H9 (cell line): ENCODE data around the gene BTN1A1. TPM values are rescaled to one million over a fixed set of nuclear protein-coding genes. Genes with fewer than 3 reads are reported as not detected.

Source experiments
- DNase-seq: peaks from one replicate; pipeline ENCODE4 v3.0.0-alpha.2; 2017
- H2AFZ ChIP-seq: one replicate; pipeline ENCODE4 v1.6.1; 2013; ENCODE audit warnings: mild to moderate bottlenecking, low read length, control low read depth, moderate library complexity
- H2AK5ac ChIP-seq: 2 replicates; pipeline ENCODE4 v1.6.1; 2013; ENCODE audit warnings: low read length, control low read depth, mixed read lengths; ENCODE audit not compliant: insufficient read length
- H2BK120ac ChIP-seq: one replicate; pipeline ENCODE4 v1.6.1; 2013; ENCODE audit warnings: low read depth, mild to moderate bottlenecking, low read length, control low read depth, inconsistent platforms; ENCODE audit not compliant: poor library complexity, severe bottlenecking
- H2BK12ac ChIP-seq: 2 replicates; pipeline ENCODE4 v1.6.1; 2013; ENCODE audit warnings: low read length, control low read depth, mixed read lengths, low read depth; ENCODE audit not compliant: insufficient read length
- H2BK15ac ChIP-seq: 2 replicates; pipeline ENCODE4 v1.6.1; 2013; ENCODE audit warnings: low read depth, low read length, control low read depth
- H2BK20ac ChIP-seq: one replicate; pipeline ENCODE4 v1.6.1; 2013; ENCODE audit warnings: low read depth, mild to moderate bottlenecking, low read length, control low read depth, inconsistent platforms; ENCODE audit not compliant: poor library complexity, severe bottlenecking
- H2BK5ac ChIP-seq: 2 replicates; pipeline ENCODE4 v1.6.1; 2013; ENCODE audit warnings: low read length, control low read depth, mixed read lengths; ENCODE audit not compliant: insufficient read length
- H3K14ac ChIP-seq: 2 replicates; pipeline ENCODE4 v1.6.1; 2013; ENCODE audit warnings: low read length, control low read depth; ENCODE audit not compliant: insufficient read depth
- H3K18ac ChIP-seq: 2 replicates; pipeline ENCODE4 v1.6.1; 2013; ENCODE audit warnings: low read depth, mild to moderate bottlenecking, mixed read lengths, low read length, control low read depth; ENCODE audit not compliant: insufficient read length
- H3K23ac ChIP-seq: 2 replicates; pipeline ENCODE4 v1.6.1; 2013; ENCODE audit warnings: low read length, control low read depth, mixed read lengths, low read depth; ENCODE audit not compliant: insufficient read length
- H3K23me2 ChIP-seq: 2 replicates; pipeline ENCODE4 v1.6.1; 2013; ENCODE audit warnings: low read depth, mild to moderate bottlenecking, mixed read lengths, low read length, control low read depth; ENCODE audit not compliant: insufficient read length, poor library complexity, severe bottlenecking
- H3K27ac ChIP-seq: 2 replicates; pipeline ENCODE4 v1.5.1; 2013; ENCODE audit warnings: low read length, control low read depth, mixed read lengths, low read depth; ENCODE audit not compliant: insufficient read length
- H3K27me3 ChIP-seq: 2 replicates; pipeline ENCODE4 v1.6.1; 2013; ENCODE audit warnings: low read length, control low read depth, inconsistent platforms; ENCODE audit not compliant: insufficient read depth
- H3K4ac ChIP-seq: 2 replicates; pipeline ENCODE4 v1.6.1; 2013; ENCODE audit warnings: low read depth, mild to moderate bottlenecking, control low read depth, inconsistent platforms, low read length, moderate library complexity
- H3K4me1 ChIP-seq: 2 replicates; pipeline ENCODE4 v1.6.1; 2013; ENCODE audit warnings: low read length, control low read depth, inconsistent platforms; ENCODE audit not compliant: insufficient read depth
- H3K4me2 ChIP-seq: 2 replicates; pipeline ENCODE4 v1.6.1; 2013; ENCODE audit warnings: low read length, control low read depth, mixed read lengths; ENCODE audit not compliant: insufficient read length, insufficient read depth
- H3K56ac ChIP-seq: 2 replicates; pipeline ENCODE4 v1.6.1; 2013; ENCODE audit warnings: low read depth, mild to moderate bottlenecking, mixed read lengths, low read length, control low read depth; ENCODE audit not compliant: insufficient read length
- H3K79me1 ChIP-seq: 2 replicates; pipeline ENCODE4 v1.6.1; 2013; ENCODE audit warnings: low read depth, mild to moderate bottlenecking, moderate library complexity, low read length, control low read depth, inconsistent platforms; ENCODE audit not compliant: insufficient read depth, poor library complexity, severe bottlenecking
- H3K79me2 ChIP-seq: 2 replicates; pipeline ENCODE4 v1.6.1; 2013; ENCODE audit warnings: low read length, control low read depth, inconsistent platforms; ENCODE audit not compliant: insufficient read depth
- H3K9ac ChIP-seq: 2 replicates; pipeline ENCODE4 v1.6.1; 2013; ENCODE audit warnings: low read length, control low read depth, mixed read lengths; ENCODE audit not compliant: insufficient read length; ENCODE audit errors: extremely low read depth
- H3K9me3 ChIP-seq: one replicate; pipeline ENCODE4 v1.6.1; 2013; ENCODE audit warnings: low read depth, low read length, inconsistent platforms; ENCODE audit not compliant: control insufficient read depth
- H3T11ph ChIP-seq: one replicate; pipeline ENCODE4 v1.6.1; 2013; ENCODE audit warnings: mild to moderate bottlenecking, low read length, control low read depth, inconsistent platforms
- H4K20me1 ChIP-seq: one replicate; pipeline ENCODE4 v1.6.1; 2013; ENCODE audit not compliant: control insufficient read depth, insufficient read length, insufficient read depth
- H4K5ac ChIP-seq: 2 replicates; pipeline ENCODE4 v1.6.1; 2013; ENCODE audit warnings: low read depth, mild to moderate bottlenecking, mixed read lengths, low read length, control low read depth; ENCODE audit not compliant: insufficient read length
- H4K8ac ChIP-seq: replicated peaks from 2 replicates; pipeline ENCODE4 v1.6.1; 2013; ENCODE audit warnings: low read length, control low read depth, mixed read lengths, low read depth; ENCODE audit not compliant: insufficient read length
- H4K91ac ChIP-seq: 2 replicates; pipeline ENCODE4 v1.6.1; 2013; ENCODE audit warnings: low read depth, mild to moderate bottlenecking, moderate library complexity, mixed read lengths, low read length, control low read depth; ENCODE audit not compliant: insufficient read length
- H3K27ac Mint-ChIP-seq, 3 experiments: 2 replicates in 2 of 3; 3 replicates in 1 of 3; pipeline ENCODE4 v1.8.0; 2020 to 2021; ENCODE audit warnings: mixed read lengths in 3 of 3, mild to moderate bottlenecking in 1 of 3, moderate library complexity in 1 of 3
- H3K27me3 Mint-ChIP-seq: 2 replicates; pipeline ENCODE4 v1.8.0; 2021; ENCODE audit warnings: low read depth, mild to moderate bottlenecking, moderate library complexity, mixed read lengths
- H3K36me3 Mint-ChIP-seq, 3 experiments: 2 replicates in 2 of 3; 3 replicates in 1 of 3; pipeline ENCODE4 v1.8.0; 2020 to 2021; ENCODE audit warnings: low read depth in 3 of 3, mixed read lengths in 3 of 3; ENCODE audit not compliant: insufficient read depth in 1 of 3
- H3K4me1 Mint-ChIP-seq, 2 experiments: 2 replicates each; pipeline ENCODE4 v1.8.0; 2020; ENCODE audit warnings: mixed read lengths in 2 of 2
- H3K4me3 Mint-ChIP-seq, 2 experiments: 2 replicates in 1 of 2; 3 replicates in 1 of 2; pipeline ENCODE4 v1.8.0; 2020 to 2021; ENCODE audit warnings: mild to moderate bottlenecking in 2 of 2, mixed read lengths in 2 of 2, moderate library complexity in 1 of 2
- H3K9me3 Mint-ChIP-seq, 2 experiments: 2 replicates in 1 of 2; 3 replicates in 1 of 2; pipeline ENCODE4 v1.8.0; 2020; ENCODE audit warnings: mild to moderate bottlenecking in 2 of 2, mixed read lengths in 2 of 2, moderate library complexity in 1 of 2
- CTCF ChIP-seq: fragments of 200-600 bp; sonication (generic); conservative IDR thresholded peaks from 3 replicates; pipeline ENCODE4 v1.8.0; 2021; ENCODE audit warnings: antibody characterized with exemption, mild to moderate bottlenecking
- WGBS: extraction: QIAGEN DNeasy Blood & Tissue Kit; methylation state at CpG from one replicate; pipeline ENCODE4 v1.1.7; 2013; ENCODE audit warnings: missing lambda C conversion rate, low lambda C conversion rate, mixed read lengths; ENCODE audit not compliant: insufficient read length; ENCODE audit errors: extremely low coverage; 5-methylcytosine and 5-hydroxymethylcytosine counted together
- total RNA-seq: library from RNA; stranded (reverse); gene quantifications from 2 replicates; pipeline ENCODE4 v1.2.1, GENCODE V29; 2021

Gene BTN1A1
- total RNA-seq, 1 experiment from 2014 or later = 0.15 TPM

GRCh38 chr6:26491604-26492003 is 8.5 kb upstream of the BTN1A1 start:
- Histone ChIP-seq H3K9me3 (no peaks in the 10 kb centered on the region), H3K79me2 (no peaks in the 10 kb centered on the region), H3K23me2 (no peaks in the 10 kb centered on the region), H2BK12ac (no peak overlapping the region), H4K91ac (no peak overlapping the region), H3K79me1 (no peaks in the 10 kb centered on the region), H3K23ac (no peak overlapping the region), H3T11ph (no peak overlapping the region), H3K18ac (no peak overlapping the region), H2BK15ac (no peak overlapping the region), H3K9ac (no peak overlapping the region), H4K20me1 (no peaks in the 10 kb centered on the region), H4K8ac (no peak overlapping the region), H2AK5ac (no peak overlapping the region), H3K4me2 (no peak overlapping the region), H2AFZ (no peak overlapping the region), H3K4ac (no peak overlapping the region), H3K4me1 (peaks cover 2% of the 10 kb centered on the region; the same call in 1 of the 2 replicates), H2BK120ac (no peak overlapping the region), H3K27ac (no peak overlapping the region), H3K27me3 (no peaks in the 10 kb centered on the region), H4K5ac (no peak overlapping the region), H3K56ac (no peak overlapping the region), H3K14ac (no peak overlapping the region), H2BK20ac (no peak overlapping the region), H2BK5ac (no peak overlapping the region)
- H3K27ac Mint-ChIP-seq = no peak overlapping the region
- H3K27me3 Mint-ChIP-seq = peaks cover 3% of the 10 kb centered on the region
- WGBS = no CpG with 5 or more reads among the region's 5 CpGs
- H3K9me3 Mint-ChIP-seq = no peaks in the 10 kb centered on the region; a peak in 1 of 5 replicates
- no peak for DNase-seq
- TF ChIP-seq CTCF = no peak
- peaks cover 4 to 7% of the 10 kb centered on the region in 2 experiments; a peak in 2 of 4 replicates for H3K4me1 Mint-ChIP-seq
- no peaks in the 10 kb centered on the region; a peak in 1 of 7 replicates for H3K36me3 Mint-ChIP-seq
- no peak overlapping the region; a peak in 1 of 5 replicates for H3K4me3 Mint-ChIP-seq
